Nephron (organoid): ENCODE data around the gene RPL39.
A peak's percentile ranks its signal among the peaks of the same experiment; 100 is the strongest.

Experiments
- H3K27ac Mint-ChIP-seq, 3 experiments: 2 replicates each; pipeline ENCODE4 v1.8.0; 2020; ENCODE audit warnings: mixed read lengths in 3 of 3, mild to moderate bottlenecking in 2 of 3, moderate library complexity in 1 of 3
- H3K27me3 Mint-ChIP-seq: 2 replicates; pipeline ENCODE4 v1.8.0; 2021; ENCODE audit warnings: low read depth, mild to moderate bottlenecking, moderate library complexity, mixed read lengths
- H3K36me3 Mint-ChIP-seq: 2 replicates; pipeline ENCODE4 v1.8.0; 2020; ENCODE audit warnings: low read depth, mixed read lengths
- H3K4me1 Mint-ChIP-seq: 2 replicates; pipeline ENCODE4 v1.8.0; 2020; ENCODE audit warnings: mixed read lengths
- H3K4me3 Mint-ChIP-seq, 3 experiments: 2 replicates each; pipeline ENCODE4 v1.8.0; 2020; ENCODE audit warnings: mild to moderate bottlenecking in 3 of 3, mixed read lengths in 3 of 3, moderate library complexity in 2 of 3
- H3K9me3 Mint-ChIP-seq: 2 replicates; pipeline ENCODE4 v1.8.0; 2020; ENCODE audit warnings: mixed read lengths
- CTCF ChIP-seq, 3 experiments: fragments of 200-600 bp; sonication (generic); IDR thresholded peaks; one replicate each; pipeline ENCODE4 v1.5.0; 2021; ENCODE audit warnings: antibody characterized with exemption in 3 of 3; ENCODE audit not compliant: unreplicated experiment in 3 of 3

Gene RPL39

GRCh38 chrX:119758731-119759247 is 32.6 kb downstream of the RPL39 start:
- no peak for TF ChIP-seq CTCF (IDR thresholded peaks at IDR 0.05; ENCODE audit: unreplicated experiment in 3 of 3)

GRCh38 chrX:119757979-119758730 is 33.3 kb downstream of the RPL39 start, which contains the start of gene SOWAHD:
TSS of gene SOWAHD (plus strand) at chrX:119758588. CDS start at chrX:119758668, 80 bp downstream.
- peaks cover 35% of the 10 kb centered on the region for H3K27me3 Mint-ChIP-seq
- no peaks in the 10 kb centered on the region for H3K36me3 Mint-ChIP-seq
- no peak for TF ChIP-seq CTCF (IDR thresholded peaks at IDR 0.05; ENCODE audit: unreplicated experiment in 3 of 3)
- peaks cover 12% of the 10 kb centered on the region for H3K9me3 Mint-ChIP-seq
- H3K27ac Mint-ChIP-seq, result no peak within 1 kb of the TSS
- H3K4me3 Mint-ChIP-seq, result peak within 1 kb of the TSS; percentile 86 to 89 (median 87)
- H3K4me1 Mint-ChIP-seq, result peaks cover 21% of the 10 kb centered on the region

More at GRCh38 chrX:119758731-119759247, 32.6 kb downstream of the RPL39 start:
- peaks cover 35% of the 10 kb centered on the region for H3K27me3 Mint-ChIP-seq
- peak overlapping the region in 1 of 3 experiments; percentile 70 for H3K4me3 Mint-ChIP-seq
- H3K36me3 Mint-ChIP-seq, result no peaks in the 10 kb centered on the region
- peaks cover 21% of the 10 kb centered on the region for H3K4me1 Mint-ChIP-seq
- H3K9me3 Mint-ChIP-seq, result peaks cover 15% of the 10 kb centered on the region
- H3K27ac Mint-ChIP-seq, result no peak overlapping the region

GRCh38 chrX:119757646-119757978 is 33.8 kb downstream of the RPL39 start:
- no peak overlapping the region for H3K27ac Mint-ChIP-seq
- peaks cover 21% of the 10 kb centered on the region for H3K4me1 Mint-ChIP-seq
- TF ChIP-seq CTCF (IDR thresholded peaks at IDR 0.05; ENCODE audit: unreplicated experiment in 3 of 3), result no peak
- peaks cover 35% of the 10 kb centered on the region for H3K27me3 Mint-ChIP-seq
- no peaks in the 10 kb centered on the region for H3K36me3 Mint-ChIP-seq
- peaks cover 12% of the 10 kb centered on the region for H3K9me3 Mint-ChIP-seq
- H3K4me3 Mint-ChIP-seq, result peak overlapping the region; percentile 86 to 89 (median 87)

GRCh38 chrX:119756926-119757635 is 34.3 kb downstream of the RPL39 start:
- Mint-ChIP-seq H3K4me1 (peaks cover 21% of the 10 kb centered on the region), H3K27me3 (peaks cover 33% of the 10 kb centered on the region), H3K27ac (no peak overlapping the region), H3K4me3 (peak overlapping the region; percentile 86 to 89 (median 87)), H3K36me3 (no peaks in the 10 kb centered on the region), H3K9me3 (peaks cover 9% of the 10 kb centered on the region)
- TF ChIP-seq CTCF (IDR thresholded peaks at IDR 0.05; ENCODE audit: unreplicated experiment in 3 of 3), result no peak

GRCh38 chrX:119755981-119756533 is 35.4 kb downstream of the RPL39 start:
- Mint-ChIP-seq H3K27ac (peak overlapping the region in 2 of 3 experiments; percentile 28 to 34), H3K4me1 (peaks cover 21% of the 10 kb centered on the region), H3K36me3 (no peaks in the 10 kb centered on the region), H3K9me3 (peaks cover 9% of the 10 kb centered on the region), H3K27me3 (peaks cover 28% of the 10 kb centered on the region), H3K4me3 (peak overlapping the region; percentile 45 to 52 (median 49))
- no peak for TF ChIP-seq CTCF (IDR thresholded peaks at IDR 0.05; ENCODE audit: unreplicated experiment in 3 of 3)
